SH-SY5Y (cell line): ENCODE data around the gene CST8.

Experiments
- GATA2 ChIP-seq: IDR thresholded peaks from 2 replicates; pipeline ENCODE4 v1.6.1; 2011; ENCODE audit warnings: mild to moderate bottlenecking, low read depth, low read length
- GATA3 ChIP-seq: IDR thresholded peaks from 2 replicates; pipeline ENCODE4 v1.6.1; 2011; ENCODE audit warnings: low read depth, mild to moderate bottlenecking, low read length, moderate library complexity

DNA sequence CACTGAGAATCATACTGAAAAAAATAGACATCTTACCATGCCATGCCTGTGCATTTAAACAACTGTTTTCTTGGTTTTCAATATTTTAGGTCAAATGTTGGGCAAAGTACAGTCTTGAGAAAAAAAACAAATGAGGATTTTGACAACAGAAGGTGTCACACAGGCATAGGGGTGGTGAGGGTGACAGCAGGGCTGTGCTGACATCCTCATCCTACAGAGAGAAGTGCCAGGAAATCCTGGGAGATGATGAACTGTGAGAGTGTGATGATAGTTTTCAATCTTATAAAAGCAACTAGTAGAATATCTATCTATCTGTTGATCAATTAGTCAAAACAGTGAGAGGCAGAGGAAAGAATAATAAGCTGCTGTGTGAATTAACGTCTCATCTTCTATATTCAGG, 23.9 kb downstream of the CST8 start:
- TF ChIP-seq GATA2 (no peak), GATA3 (no peak)
